ENCODE data around the gene PIK3R5. TPM values are rescaled to one million over a fixed set of nuclear protein-coding genes. Genes with fewer than 3 reads are reported as not detected.
A peak's percentile ranks its signal among the peaks of the same experiment; 100 is the strongest.

PIK3R5 gene
- total RNA-seq, 1 donor, result 184 TPM

- Histone ChIP-seq H3K4me3 (ENCODE audit: low read length) (no peak overlapping the region), H3K27me3 (ENCODE audit: insufficient read depth, low read length) (no peaks in the 10 kb centered on the region), H3K9me3 (ENCODE audit: low read depth, low read length) (no peaks in the 10 kb centered on the region), H3K4me1 (ENCODE audit: insufficient read depth, low read length) (no peaks in the 10 kb centered on the region)
Measured at GRCh38 chr17:8879410-8879809, 86.1 kb downstream of the PIK3R5 start.

- H3K4me3 ChIP-seq (ENCODE audit: low read length), result no peak overlapping the region
- H3K4me1 ChIP-seq (ENCODE audit: insufficient read depth, low read length), result peaks cover 8% of the 10 kb centered on the region
- no peaks in the 10 kb centered on the region for H3K27me3 ChIP-seq (ENCODE audit: insufficient read depth, low read length)
- no peaks in the 10 kb centered on the region for H3K9me3 ChIP-seq (ENCODE audit: low read depth, low read length)
Measured at GRCh38 chr17:8877984-8878383, 87.5 kb downstream of the PIK3R5 start.

GRCh38 chr17:8875957-8876356 is 89.5 kb downstream of the PIK3R5 start:
- no peaks in the 10 kb centered on the region for H3K9me3 ChIP-seq (ENCODE audit: low read depth, low read length)
- H3K4me1 ChIP-seq (ENCODE audit: insufficient read depth, low read length), result peaks cover 17% of the 10 kb centered on the region
- H3K4me3 ChIP-seq (ENCODE audit: low read length), result no peak overlapping the region
- H3K27me3 ChIP-seq (ENCODE audit: insufficient read depth, low read length), result no peaks in the 10 kb centered on the region

- peaks cover 17% of the 10 kb centered on the region for H3K4me1 ChIP-seq (ENCODE audit: insufficient read depth, low read length)
- H3K27me3 ChIP-seq (ENCODE audit: insufficient read depth, low read length), result no peaks in the 10 kb centered on the region
- no peak overlapping the region for H3K4me3 ChIP-seq (ENCODE audit: low read length)
- H3K9me3 ChIP-seq (ENCODE audit: low read depth, low read length), result no peaks in the 10 kb centered on the region
Measured at GRCh38 chr17:8875436-8875835, 90.1 kb downstream of the PIK3R5 start.

- Histone ChIP-seq H3K27me3 (ENCODE audit: insufficient read depth, low read length) (no peaks in the 10 kb centered on the region), H3K4me1 (ENCODE audit: insufficient read depth, low read length) (peaks cover 18% of the 10 kb centered on the region), H3K9me3 (ENCODE audit: low read depth, low read length) (no peaks in the 10 kb centered on the region), H3K4me3 (ENCODE audit: low read length) (no peak overlapping the region)
Measured at GRCh38 chr17:8873801-8874715, 91.4 kb downstream of the PIK3R5 start.

GRCh38 chr17:8872705-8873435 is 92.6 kb downstream of the PIK3R5 start:
- Histone ChIP-seq H3K27me3 (ENCODE audit: insufficient read depth, low read length) (no peaks in the 10 kb centered on the region), H3K4me1 (ENCODE audit: insufficient read depth, low read length) (peaks cover 30% of the 10 kb centered on the region), H3K4me3 (ENCODE audit: low read length) (no peak overlapping the region), H3K9me3 (ENCODE audit: low read depth, low read length) (no peaks in the 10 kb centered on the region)

GRCh38 chr17:8872036-8872704 is 93.3 kb downstream of the PIK3R5 start:
- Histone ChIP-seq H3K4me3 (ENCODE audit: low read length) (no peak overlapping the region), H3K27me3 (ENCODE audit: insufficient read depth, low read length) (no peaks in the 10 kb centered on the region), H3K9me3 (ENCODE audit: low read depth, low read length) (no peaks in the 10 kb centered on the region), H3K4me1 (ENCODE audit: insufficient read depth, low read length) (peaks cover 37% of the 10 kb centered on the region)

- Histone ChIP-seq H3K4me3 (ENCODE audit: low read length) (no peak overlapping the region), H3K27me3 (ENCODE audit: insufficient read depth, low read length) (no peaks in the 10 kb centered on the region), H3K4me1 (ENCODE audit: insufficient read depth, low read length) (peaks cover 46% of the 10 kb centered on the region), H3K9me3 (ENCODE audit: low read depth, low read length) (no peaks in the 10 kb centered on the region)
Measured at GRCh38 chr17:8871081-8871581, 94.4 kb downstream of the PIK3R5 start.

- no peaks in the 10 kb centered on the region for H3K9me3 ChIP-seq (ENCODE audit: low read depth, low read length)
- H3K4me3 ChIP-seq (ENCODE audit: low read length), result no peak overlapping the region
- no peaks in the 10 kb centered on the region for H3K27me3 ChIP-seq (ENCODE audit: insufficient read depth, low read length)
- H3K4me1 ChIP-seq (ENCODE audit: insufficient read depth, low read length), result peaks cover 46% of the 10 kb centered on the region
Measured at GRCh38 chr17:8870406-8871040, 95.0 kb downstream of the PIK3R5 start.

- Histone ChIP-seq H3K4me3 (ENCODE audit: low read length) (no peak overlapping the region), H3K27me3 (ENCODE audit: insufficient read depth, low read length) (no peaks in the 10 kb centered on the region), H3K4me1 (ENCODE audit: insufficient read depth, low read length) (peaks cover 46% of the 10 kb centered on the region), H3K9me3 (ENCODE audit: low read depth, low read length) (no peaks in the 10 kb centered on the region)
Measured at GRCh38 chr17:8869114-8869815, 96.2 kb downstream of the PIK3R5 start.

GRCh38 chr17:8868529-8868951 is 97.0 kb downstream of the PIK3R5 start:
- Histone ChIP-seq H3K9me3 (ENCODE audit: low read depth, low read length) (no peaks in the 10 kb centered on the region), H3K4me1 (ENCODE audit: insufficient read depth, low read length) (peaks cover 44% of the 10 kb centered on the region), H3K4me3 (ENCODE audit: low read length) (no peak overlapping the region), H3K27me3 (ENCODE audit: insufficient read depth, low read length) (no peaks in the 10 kb centered on the region)

GRCh38 chr17:8868092-8868491 is 97.4 kb downstream of the PIK3R5 start:
- no peaks in the 10 kb centered on the region for H3K27me3 ChIP-seq (ENCODE audit: insufficient read depth, low read length)
- H3K9me3 ChIP-seq (ENCODE audit: low read depth, low read length), result no peaks in the 10 kb centered on the region
- H3K4me3 ChIP-seq (ENCODE audit: low read length), result no peak overlapping the region
- H3K4me1 ChIP-seq (ENCODE audit: insufficient read depth, low read length), result peaks cover 39% of the 10 kb centered on the region

- no peaks in the 10 kb centered on the region for H3K9me3 ChIP-seq (ENCODE audit: low read depth, low read length)
- H3K4me3 ChIP-seq (ENCODE audit: low read length), result peak within 1 kb of the TSS; percentile 39
- no peaks in the 10 kb centered on the region for H3K27me3 ChIP-seq (ENCODE audit: insufficient read depth, low read length)
- H3K4me1 ChIP-seq (ENCODE audit: insufficient read depth, low read length), result peaks cover 37% of the 10 kb centered on the region
Measured at GRCh38 chr17:8867361-8867981, 98.0 kb downstream of the PIK3R5 start, which contains the start of gene PIK3R6. Gene PIK3R6, minus strand, starts transcription at chr17:8867674. Its CDS starts 17,880 bp downstream, at chr17:8849794.

- no peaks in the 10 kb centered on the region for H3K9me3 ChIP-seq (ENCODE audit: low read depth, low read length)
- no peaks in the 10 kb centered on the region for H3K27me3 ChIP-seq (ENCODE audit: insufficient read depth, low read length)
- H3K4me1 ChIP-seq (ENCODE audit: insufficient read depth, low read length), result peaks cover 49% of the 10 kb centered on the region
- no peak overlapping the region for H3K4me3 ChIP-seq (ENCODE audit: low read length)
Measured at GRCh38 chr17:8865811-8866210, 99.7 kb downstream of the PIK3R5 start.

Data from mononuclear cell (primary cell).